Fibroblast of villous mesenchyme (primary cell): ENCODE measurements around the gene ARL2BP. TPM values are rescaled to one million over a fixed set of nuclear protein-coding genes. Genes with fewer than 3 reads are reported as not detected.

ENCODE experiments used
- DNase-seq: peaks from one replicate; pipeline ENCODE4 v3.0.0-alpha.2; 2010; ENCODE audit warnings: low read depth
- H3K4me3 ChIP-seq: 2 replicates; pipeline ENCODE4 v1.5.1; 2011; ENCODE audit warnings: low read depth, mild to moderate bottlenecking, low read length
- total RNA-seq: library from RNA; depleted of rRNA; stranded (reverse); fragments of >200 nt; gene quantifications from 2 replicates; pipeline ENCODE4 v1.2.3, GENCODE V29; 2012
- TF ChIP-seq, protein P1 (sequence below): IDR thresholded peaks from 2 replicates; pipeline ENCODE4 v1.5.1; 2012; ENCODE audit warnings: low read depth, mild to moderate bottlenecking, low read length; ENCODE audit not compliant: insufficient read depth

The ARL2BP gene
- total RNA-seq, 1 donor, result 134 TPM

- TF ChIP-seq, protein P1, sequence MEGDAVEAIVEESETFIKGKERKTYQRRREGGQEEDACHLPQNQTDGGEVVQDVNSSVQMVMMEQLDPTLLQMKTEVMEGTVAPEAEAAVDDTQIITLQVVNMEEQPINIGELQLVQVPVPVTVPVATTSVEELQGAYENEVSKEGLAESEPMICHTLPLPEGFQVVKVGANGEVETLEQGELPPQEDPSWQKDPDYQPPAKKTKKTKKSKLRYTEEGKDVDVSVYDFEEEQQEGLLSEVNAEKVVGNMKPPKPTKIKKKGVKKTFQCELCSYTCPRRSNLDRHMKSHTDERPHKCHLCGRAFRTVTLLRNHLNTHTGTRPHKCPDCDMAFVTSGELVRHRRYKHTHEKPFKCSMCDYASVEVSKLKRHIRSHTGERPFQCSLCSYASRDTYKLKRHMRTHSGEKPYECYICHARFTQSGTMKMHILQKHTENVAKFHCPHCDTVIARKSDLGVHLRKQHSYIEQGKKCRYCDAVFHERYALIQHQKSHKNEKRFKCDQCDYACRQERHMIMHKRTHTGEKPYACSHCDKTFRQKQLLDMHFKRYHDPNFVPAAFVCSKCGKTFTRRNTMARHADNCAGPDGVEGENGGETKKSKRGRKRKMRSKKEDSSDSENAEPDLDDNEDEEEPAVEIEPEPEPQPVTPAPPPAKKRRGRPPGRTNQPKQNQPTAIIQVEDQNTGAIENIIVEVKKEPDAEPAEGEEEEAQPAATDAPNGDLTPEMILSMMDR, result no peak
- no peak for DNase-seq
- H3K4me3 ChIP-seq, result no peak overlapping the region
These were observed 6.3 kb downstream of the ARL2BP start for GRCh38 chr16:57251352-57251751.

DNA sequence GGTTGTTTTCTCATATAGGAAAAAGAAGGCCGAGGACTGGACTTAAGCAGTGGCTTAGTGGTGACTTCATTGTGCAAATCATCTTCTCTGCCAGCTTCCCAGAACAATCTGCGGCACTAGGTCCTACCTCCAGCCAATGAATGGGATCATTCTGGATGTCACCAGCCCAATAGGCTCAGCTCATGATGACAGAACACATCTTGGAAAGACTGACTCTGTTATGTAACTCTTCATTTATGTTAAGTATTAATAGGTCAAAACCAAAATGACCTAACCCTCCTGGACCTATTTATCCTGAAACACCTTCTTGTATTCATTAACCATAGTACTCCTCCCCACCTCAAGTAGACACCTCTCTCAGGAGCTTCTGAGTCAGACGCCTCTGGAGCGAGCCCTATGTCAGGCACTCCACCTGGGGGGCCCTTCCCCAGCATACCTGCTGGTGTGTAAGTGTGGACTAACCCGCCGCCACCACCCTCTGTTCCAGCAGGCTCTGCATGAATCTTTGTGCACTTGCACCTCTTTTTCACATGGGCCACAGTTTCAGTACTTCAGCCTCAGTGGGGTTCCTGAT, 7.2 kb downstream of the ARL2BP start:
- DNase-seq, result no peak
- no peak overlapping the region for H3K4me3 ChIP-seq
- TF ChIP-seq, protein P1, result no peak

DNA sequence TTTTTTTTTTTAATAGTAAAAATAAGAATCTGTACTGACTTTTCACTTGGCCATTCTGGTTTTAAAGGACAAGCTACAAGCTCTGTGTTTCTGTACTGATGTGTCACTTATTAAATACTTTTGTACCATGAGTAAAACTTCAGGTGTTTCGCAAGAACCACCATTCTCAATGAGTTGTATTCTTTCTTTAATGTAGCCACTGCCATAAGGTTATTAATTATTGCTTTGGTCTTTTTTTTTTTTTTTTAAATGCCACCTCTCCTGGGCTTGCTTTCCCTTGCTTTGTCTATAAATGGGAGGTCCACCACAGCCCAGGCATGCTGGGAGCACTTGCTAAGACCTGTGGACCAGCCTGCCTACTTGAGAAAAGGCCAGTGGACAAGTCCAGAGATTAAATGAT, 8.4 kb downstream of the ARL2BP start:
- no peak overlapping the region for H3K4me3 ChIP-seq
- DNase-seq, result no peak
- TF ChIP-seq, protein P1, result no peak

- H3K4me3 ChIP-seq, result no peak overlapping the region
- no peak for DNase-seq
- TF ChIP-seq, protein P1, result no peak
These were observed 10.8 kb downstream of the ARL2BP start for GRCh38 chr16:57255686-57256415.

DNA sequence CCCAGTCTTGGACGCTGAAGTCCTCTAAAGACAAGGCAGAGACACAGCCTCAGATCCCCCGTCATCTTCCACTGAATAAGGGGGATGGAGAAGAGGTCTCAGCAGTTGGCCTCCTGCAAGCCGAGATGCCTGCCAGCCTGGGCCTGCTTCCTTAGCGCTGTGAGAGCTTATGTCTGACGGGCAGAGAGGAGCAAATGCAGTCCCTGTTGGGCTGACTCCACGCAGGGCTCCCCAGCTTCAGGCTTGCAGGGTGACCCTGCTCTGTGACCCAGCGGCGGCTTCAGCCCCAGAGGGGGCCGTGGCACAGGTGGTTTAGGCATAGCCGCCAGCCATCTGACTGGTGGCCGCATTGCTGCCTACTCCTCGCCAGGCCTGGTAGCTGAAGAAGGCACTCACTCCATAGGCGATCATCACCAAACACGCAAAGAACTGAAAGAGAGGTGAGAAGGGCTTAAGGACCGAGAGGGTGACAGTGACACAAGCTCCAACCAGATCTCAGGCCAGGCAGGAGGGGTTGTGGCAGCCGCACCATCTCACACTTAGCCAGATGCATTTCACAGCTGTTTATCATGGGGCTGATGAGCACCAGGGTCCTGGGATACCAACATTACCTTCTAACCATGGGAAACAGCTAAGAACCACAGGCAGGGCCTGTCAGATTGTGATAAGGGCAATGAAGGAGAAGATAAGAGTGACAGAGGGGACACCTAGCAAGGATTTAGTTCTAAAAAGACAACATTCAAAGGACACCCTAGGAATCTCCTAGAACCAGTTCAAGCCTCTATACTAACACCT, 11.7 kb downstream of the ARL2BP start:
- no peak overlapping the region for H3K4me3 ChIP-seq
- no peak for DNase-seq
- TF ChIP-seq, protein P1, result no peak

DNA sequence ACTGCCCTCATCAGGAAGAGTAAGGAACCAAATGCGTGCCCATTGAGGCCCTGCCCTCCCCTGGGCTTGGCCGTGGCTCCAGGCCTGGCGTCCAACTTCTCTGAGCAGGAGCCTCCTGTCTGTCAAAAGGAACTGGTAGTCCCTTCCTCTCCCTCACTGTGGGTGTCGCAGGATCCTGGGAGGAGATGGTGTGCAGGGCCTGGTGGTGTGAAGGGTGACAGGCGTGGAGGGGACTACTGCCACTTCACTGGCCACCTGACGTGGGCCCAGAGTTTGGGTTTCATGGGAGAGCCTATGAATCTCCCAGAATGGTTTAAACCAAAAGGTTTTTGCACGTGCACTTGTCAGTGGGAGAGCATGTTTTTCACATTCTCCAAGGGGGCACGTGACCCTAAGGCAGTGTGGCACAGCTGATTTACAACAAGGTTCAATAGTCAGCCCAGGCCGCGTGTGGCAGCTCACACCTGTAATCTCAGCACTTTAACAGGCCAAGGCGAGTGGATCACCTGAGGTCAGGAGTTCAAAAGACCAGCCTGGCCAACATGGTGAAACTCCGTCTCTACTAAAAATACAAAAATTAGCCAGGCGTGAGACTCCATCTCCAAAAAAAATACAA, 12.5 kb downstream of the ARL2BP start:
- TF ChIP-seq, protein P1, result no peak
- no peak for DNase-seq
- no peak overlapping the region for H3K4me3 ChIP-seq
